HG03159 (cell line): ENCODE results near the gene CAPSL.
"Not testable (repeated sequence)": the region's sequence is repeated elsewhere in the genome, so short reads cannot be mapped to it uniquely, and the experiment has no call there.

Experiments
- ATAC-seq: cut with Tn5 transposase; IDR thresholded peaks from one replicate; pipeline ENCODE4 v1.9.1; 2021; ENCODE audit warnings: mild to moderate bottlenecking, moderate library complexity; ENCODE audit not compliant: unreplicated experiment

CAPSL gene

GRCh38 chr5:35938568-35939227, at the start of gene CAPSL:
Gene CAPSL, minus strand, starts transcription at chr5:35938622. Its CDS starts 17,502 bp downstream, at chr5:35921120.
- ATAC-seq, result no peak

- ATAC-seq, result no peak
These were observed 49.4 kb upstream of the CAPSL start for GRCh38 chr5:35987776-35988175.

- no peak for ATAC-seq
These were observed 41.3 kb upstream of the CAPSL start for GRCh38 chr5:35979715-35980114.

GRCh38 chr5:35976859-35977258, 38.4 kb upstream of the CAPSL start:
- ATAC-seq, result not testable (repeated sequence)

- no peak for ATAC-seq
These were observed 36.1 kb upstream of the CAPSL start for GRCh38 chr5:35974570-35974969.

GRCh38 chr5:35971878-35972210, 33.4 kb upstream of the CAPSL start:
- no peak for ATAC-seq

GRCh38 chr5:35971186-35971877, 32.9 kb upstream of the CAPSL start:
- ATAC-seq, result no peak

GRCh38 chr5:35963381-35963843, 25.0 kb upstream of the CAPSL start:
- no peak for ATAC-seq

GRCh38 chr5:35960328-35960727, 21.9 kb upstream of the CAPSL start:
- ATAC-seq, result no peak

GRCh38 chr5:35956429-35956828, 18.0 kb upstream of the CAPSL start:
- no peak for ATAC-seq

- no peak for ATAC-seq
These were observed 15.8 kb upstream of the CAPSL start for GRCh38 chr5:35954175-35954574.

- ATAC-seq, result no peak
These were observed 8.7 kb upstream of the CAPSL start for GRCh38 chr5:35947085-35947484.

GRCh38 chr5:35939639-35940038, 1.2 kb upstream of the CAPSL start:
- ATAC-seq, result no peak

GRCh38 chr5:35926389-35927051, 11.9 kb downstream of the CAPSL start:
- peak; percentile 76 for ATAC-seq

GRCh38 chr5:35924950-35925722, 13.3 kb downstream of the CAPSL start:
- ATAC-seq, result peak; percentile 65

- ATAC-seq, result no peak
These were observed 14.1 kb downstream of the CAPSL start for GRCh38 chr5:35924122-35924949.

GRCh38 chr5:35922468-35922867, 16.0 kb downstream of the CAPSL start:
- no peak for ATAC-seq

GRCh38 chr5:35921930-35922329, 16.5 kb downstream of the CAPSL start:
- ATAC-seq, result no peak

GRCh38 chr5:35920890-35921289, 17.5 kb downstream of the CAPSL start:
- no peak for ATAC-seq

GRCh38 chr5:35919191-35919590, 19.2 kb downstream of the CAPSL start:
- ATAC-seq, result no peak
